NT2/D1 (cell line): ENCODE results near the gene CFL1.

Source experiments
- SUZ12 ChIP-seq: IDR thresholded peaks from 2 replicates; pipeline ENCODE4 v1.6.1; 2011; ENCODE audit not compliant: insufficient read length, insufficient read depth; ENCODE audit errors: extremely low read depth
- YY1 ChIP-seq: IDR thresholded peaks from 2 replicates; pipeline ENCODE4 v1.6.1; 2011; ENCODE audit not compliant: insufficient read length, insufficient read depth
- ZNF274 ChIP-seq: IDR thresholded peaks from 2 replicates; pipeline ENCODE4 v1.6.1; 2011; ENCODE audit warnings: mild to moderate bottlenecking, low read depth, low read length

- TF ChIP-seq ZNF274 (no peak), SUZ12 (no peak), YY1 (no peak)
Measured at GRCh38 chr11:65896034-65896999, 38.3 kb upstream of the CFL1 start.
